Measurements from ENCODE around the gene TELO2.

DNA sequence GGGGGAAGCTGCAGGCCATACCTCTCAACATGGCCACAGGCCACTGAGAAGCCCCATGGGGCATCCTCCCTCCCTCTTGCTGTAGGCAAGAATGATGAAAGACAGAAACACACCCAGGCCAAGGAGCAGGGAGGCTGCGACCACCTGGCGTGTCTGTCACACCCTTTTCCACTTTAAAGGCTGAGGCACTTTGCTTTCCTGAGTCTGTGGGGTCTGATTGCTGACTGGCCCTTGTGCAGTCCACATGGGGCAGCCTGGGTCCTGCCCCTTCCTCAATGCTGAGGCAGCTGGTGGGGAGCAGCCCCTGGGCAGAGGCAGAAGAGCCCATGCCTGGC is 49.0 kb downstream of the TELO2 start:
- no peak for TF ChIP-seq CTCF (IDR thresholded peaks at IDR 0.05)
- TF ChIP-seq POLR2A (IDR thresholded peaks at IDR 0.05): no peak
